ENCODE data around the gene KIAA0232.

Gene KIAA0232

DNA sequence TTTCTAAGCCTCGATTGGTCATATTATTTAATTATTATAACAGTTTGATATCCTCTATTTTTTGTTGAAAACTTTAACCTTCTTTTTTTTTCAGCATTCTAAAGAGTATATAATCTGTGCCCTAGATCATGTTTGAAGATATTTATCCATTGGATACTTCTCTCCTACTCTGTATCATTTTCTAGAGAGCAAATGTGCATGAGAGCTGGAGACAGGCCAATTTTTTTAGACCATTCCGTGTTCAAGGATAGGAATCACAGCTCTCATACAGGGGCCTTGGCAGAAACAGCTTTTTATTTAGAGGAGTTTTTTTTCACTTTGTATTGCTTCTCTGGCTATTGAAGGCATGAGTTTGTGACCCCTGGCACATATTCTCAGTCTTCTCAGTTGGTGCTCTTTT lies 69.4 kb downstream of the KIAA0232 start:
- no peak for DNase-seq

DNA sequence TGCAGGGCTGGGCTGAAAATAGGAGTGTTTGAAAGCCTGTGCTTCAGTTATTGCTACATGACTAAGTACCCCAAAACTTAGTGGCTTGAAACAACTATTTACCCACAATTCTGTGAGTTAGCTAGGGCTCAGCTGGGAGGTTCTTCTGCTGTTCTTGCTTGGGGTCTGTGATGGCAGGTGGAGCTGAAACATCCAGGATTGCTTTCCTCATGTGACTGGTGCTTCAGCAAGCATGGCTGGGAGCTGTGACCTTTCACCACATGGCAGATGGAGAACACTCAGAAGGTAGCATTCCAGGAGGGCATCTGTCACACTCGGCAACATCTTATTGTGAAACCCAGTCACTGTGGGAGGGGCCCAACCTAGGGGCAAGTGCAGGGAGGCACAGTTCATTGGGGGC lies 70.1 kb downstream of the KIAA0232 start:
- no peak for DNase-seq

DNA sequence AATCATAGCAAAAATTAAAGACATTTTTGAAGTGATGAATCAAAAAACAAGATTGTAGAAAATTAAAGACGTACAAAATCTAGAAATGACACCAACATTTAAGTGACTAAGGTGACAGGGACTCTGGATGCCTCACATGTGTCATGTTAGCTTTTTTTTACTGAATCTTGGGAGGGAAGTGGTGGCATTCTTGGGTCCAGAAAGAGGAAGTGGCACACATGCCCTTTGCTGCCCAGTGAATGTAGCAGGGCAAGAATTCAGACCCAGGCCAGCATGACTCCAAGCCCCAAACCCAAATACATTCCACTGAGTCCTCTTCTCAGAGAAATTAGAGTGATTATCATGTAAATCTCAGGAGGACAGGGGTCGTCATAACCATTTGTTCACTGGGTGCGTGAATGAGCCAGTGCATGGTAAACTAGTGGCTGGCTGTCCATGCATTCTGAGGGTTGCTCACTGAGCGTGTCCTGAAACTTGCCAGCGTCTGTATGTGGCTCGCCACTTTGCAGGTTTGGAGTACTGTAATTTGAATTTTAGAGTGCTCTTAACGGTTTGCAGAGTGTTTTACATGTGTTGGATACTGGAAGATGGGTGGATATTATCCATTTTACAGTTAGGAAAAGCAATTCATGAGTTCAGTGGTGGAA lies 71.7 kb downstream of the KIAA0232 start:
- DNase-seq: no peak

DNA sequence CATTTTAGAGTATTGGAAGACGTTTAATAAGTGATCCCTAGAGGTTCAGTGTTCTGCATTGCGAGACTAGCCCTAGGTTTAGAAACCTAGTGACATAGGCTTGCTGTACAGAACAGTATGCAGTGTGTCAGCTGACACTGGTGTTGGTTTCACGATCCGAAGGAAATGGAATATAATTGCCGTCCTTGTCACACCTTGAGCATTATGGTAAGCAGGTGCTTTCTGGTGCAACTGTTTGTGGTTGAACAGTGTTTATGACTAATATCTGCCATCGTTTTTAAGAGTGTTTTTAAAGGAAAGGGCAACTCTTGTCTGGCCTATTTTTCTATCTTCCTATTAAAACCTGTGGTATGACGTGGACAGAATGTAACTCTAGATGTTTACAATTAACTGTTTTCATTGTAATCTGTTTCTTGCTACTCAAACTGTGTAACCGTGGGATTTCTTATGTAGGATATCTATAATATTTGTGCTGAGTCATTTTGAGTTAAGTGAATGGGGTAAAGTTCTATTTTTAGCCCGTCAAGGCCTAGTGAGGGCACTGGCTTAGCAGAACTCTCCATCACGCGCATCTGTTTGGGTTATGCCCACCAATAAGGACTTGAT lies 73.3 kb downstream of the KIAA0232 start:
- peak; percentile 81 for DNase-seq

DNA sequence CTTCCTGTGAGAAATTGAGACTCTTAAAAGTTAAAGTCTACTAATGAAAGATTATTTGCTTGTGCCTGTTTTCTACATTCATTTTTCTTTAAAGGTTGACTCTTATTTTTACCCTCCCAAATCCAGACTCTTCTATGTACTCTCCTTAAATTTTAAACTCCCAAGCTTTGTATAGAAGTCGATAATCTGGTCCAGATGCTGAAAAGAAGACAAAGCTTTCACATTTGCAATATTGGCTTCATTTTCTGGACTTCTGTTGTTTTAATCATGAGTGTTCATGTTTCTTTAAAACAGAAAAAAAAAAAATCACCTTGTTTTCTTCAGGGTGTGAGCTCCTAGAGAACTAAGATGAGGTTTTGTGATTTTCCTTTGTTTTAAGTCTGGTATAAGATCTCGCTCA lies 73.9 kb downstream of the KIAA0232 start:
- no peak for DNase-seq

GRCh38 chr4:6857009-6857882 lies 74.7 kb downstream of the KIAA0232 start:
- no peak for DNase-seq

DNA sequence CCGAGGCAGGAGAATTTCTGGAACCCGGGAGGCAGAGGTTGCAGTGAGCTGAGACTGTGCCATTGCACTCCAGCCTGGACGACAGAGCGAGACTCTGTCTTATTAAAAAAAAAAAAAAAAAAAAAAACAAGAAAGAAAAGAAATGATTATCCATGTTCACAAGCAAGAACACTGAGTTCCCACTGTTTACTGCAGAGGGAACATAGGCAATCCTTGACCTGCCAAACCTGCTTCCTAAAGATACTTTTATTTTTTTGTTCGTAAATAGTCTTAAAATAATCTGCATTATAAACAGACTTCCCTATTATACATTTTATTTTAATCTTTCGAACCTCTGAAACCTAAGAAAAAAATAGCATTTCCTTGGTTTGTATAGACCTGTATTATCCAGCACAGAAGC lies 76.5 kb downstream of the KIAA0232 start:
- DNase-seq: no peak

DNA sequence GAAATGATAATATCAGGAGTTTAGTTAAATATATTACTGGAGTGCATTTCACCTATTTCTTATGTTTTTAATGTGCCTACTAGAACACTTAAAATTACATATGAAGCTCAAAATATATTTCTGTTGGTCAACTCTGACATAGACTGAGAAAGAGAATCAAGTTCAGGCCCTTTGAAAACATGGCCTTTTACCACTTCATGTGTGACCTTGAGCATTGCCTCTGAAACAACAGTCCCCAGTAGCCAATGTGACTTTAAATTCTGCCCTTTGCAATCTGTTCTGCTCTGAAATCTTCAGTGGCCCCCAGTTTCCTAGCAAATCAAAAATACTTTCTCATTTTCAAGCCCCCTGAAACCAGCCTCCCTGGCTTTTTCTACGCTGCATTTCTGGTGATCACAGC lies 77.0 kb downstream of the KIAA0232 start:
- no peak for DNase-seq

GRCh38 chr4:6868386-6868785 lies 85.9 kb downstream of the KIAA0232 start:
- DNase-seq: no peak

DNA sequence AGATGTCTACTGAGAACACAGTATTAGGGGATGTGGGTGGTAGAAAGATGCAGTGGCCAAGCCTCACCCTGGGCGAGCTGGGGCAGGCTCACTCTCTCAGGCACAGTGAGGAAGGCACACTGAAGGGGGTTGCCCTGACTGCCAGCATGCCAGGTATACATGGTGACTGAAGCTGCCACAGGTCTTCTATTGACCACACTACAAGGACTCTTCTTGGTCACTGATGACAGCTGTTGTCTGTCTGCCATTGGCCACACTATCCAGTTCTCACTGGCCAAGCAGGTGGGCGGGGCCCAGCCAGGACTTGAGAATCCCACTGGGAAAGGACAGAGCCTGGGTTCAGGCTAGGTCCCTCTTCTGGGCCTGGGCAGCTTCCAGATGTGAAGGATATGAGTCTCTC lies 87.4 kb downstream of the KIAA0232 start:
- DNase-seq: no peak

DNA sequence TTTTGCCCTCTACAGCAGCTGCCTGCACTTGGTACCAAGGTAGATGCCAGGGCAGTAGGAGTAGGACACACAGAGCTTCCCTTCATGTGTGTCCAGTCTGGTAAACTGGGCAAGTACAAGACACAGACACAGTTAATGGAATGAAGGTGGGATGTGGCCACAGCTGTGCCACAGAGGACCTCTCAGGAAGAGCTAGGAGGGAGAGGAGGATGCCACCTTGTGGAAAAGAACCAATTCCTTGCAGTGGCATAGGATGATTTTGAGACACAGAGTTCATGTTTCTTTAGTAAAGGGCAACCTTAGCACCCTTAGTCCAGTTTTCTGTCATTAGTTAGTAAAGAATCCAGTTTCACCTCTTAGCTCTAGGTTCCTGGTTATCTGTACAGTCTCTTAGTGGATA lies 90.8 kb downstream of the KIAA0232 start:
- no peak for DNase-seq

- DNase-seq: peak; percentile 77
Observed at GRCh38 chr4:6873792-6874461, 91.4 kb downstream of the KIAA0232 start.

DNA sequence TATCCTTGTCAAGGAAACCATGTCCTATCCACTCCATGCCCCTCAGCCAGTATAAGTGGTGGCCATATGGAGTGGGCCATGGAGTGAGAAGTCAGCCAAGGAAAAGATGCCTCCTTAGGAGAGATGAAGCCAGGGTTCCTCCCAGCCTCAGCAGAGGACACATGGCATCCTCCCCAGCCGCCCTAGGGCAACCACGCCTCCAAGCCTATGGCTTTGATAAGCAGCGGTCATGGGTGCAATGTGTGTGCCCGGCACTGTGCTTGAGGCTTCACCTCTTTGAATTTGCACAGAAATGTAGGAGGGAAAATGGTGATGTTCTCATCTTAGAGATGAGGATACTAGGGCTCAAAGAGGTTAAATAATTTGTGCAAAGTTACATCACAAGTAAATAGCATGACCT lies 92.5 kb downstream of the KIAA0232 start:
- no peak for DNase-seq

DNA sequence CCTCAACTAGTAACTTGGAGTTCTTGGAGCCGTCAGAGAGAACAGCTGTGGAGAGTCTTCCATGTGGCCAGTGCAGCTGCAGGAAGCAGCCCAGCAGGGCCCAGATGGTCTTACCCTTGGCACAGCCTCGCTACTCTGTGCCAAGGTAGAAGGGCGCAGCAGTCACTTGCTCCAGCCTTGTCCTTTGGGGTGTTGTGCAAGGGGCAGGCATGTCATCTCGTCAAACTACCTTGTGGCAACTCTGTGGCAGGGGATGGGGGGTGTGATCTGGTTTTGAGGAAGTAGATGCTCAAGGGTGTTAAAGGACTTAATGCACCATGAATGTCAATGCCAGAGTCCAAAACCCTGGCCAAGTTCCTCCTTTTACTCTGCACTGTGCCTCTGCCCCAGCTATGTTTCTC lies 92.9 kb downstream of the KIAA0232 start:
- DNase-seq: peak; percentile 27

DNA sequence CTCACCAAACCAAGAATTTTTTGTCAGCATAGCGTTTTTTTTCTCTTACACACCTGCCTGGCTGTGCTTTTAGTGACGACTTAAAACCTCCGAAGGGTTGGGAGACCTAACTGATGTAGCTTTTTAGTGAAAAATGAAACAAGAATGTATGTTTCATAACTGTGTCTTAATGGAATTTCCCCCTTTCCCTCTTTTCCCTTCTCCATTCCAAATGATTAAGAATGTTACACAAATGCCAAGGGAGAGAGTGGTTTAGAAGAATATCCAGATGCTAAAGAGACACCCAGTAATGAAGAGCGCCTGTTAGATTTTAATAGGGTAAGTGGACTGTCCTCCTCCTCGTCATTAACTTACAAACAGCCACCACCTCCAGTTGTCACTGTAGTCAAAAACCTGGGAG lies 93.9 kb downstream of the KIAA0232 start:
- no peak for DNase-seq

DNA sequence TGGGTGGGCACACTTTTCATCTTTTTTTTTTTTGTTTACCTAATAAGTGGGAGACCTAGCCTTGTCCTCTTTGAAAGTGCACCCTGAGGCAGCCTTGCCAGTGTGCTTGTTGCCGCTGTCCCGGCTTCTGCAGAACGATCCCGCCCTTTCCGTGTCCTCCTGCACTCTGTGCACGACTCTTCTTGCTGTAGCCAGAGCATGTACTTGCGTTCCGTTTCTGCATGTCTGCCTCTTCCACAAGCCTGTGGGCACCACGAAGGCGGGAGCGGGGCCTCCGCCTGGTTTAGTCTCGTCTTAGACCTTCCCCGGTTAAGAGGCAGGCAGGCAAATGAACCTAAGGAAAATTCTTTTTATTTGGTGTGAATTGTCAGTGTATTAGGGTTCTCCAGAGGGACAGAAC lies 94.5 kb downstream of the KIAA0232 start:
- DNase-seq: no peak

GRCh38 chr4:6878451-6879059 lies 96.0 kb downstream of the KIAA0232 start:
- no peak for DNase-seq

DNA sequence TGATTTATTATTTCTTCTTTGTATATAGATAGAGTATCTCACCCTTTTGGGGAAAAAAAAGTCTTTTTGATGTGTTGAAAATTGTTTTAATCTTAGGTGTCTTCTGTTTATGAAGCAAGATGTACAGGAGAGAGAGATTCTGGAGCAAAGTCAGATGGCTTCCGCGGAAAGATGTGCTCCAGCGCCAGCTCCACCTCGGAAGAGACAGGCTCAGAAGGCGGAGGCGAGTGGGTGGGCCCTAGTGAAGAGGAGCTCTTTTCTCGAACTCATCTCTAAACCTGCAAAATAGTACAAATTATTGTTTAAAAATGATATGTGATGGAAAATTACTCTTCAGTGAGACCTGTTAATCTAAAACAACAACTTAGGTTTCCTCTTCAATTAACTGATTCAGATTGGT lies 98.2 kb downstream of the KIAA0232 start:
- DNase-seq: no peak

DNA sequence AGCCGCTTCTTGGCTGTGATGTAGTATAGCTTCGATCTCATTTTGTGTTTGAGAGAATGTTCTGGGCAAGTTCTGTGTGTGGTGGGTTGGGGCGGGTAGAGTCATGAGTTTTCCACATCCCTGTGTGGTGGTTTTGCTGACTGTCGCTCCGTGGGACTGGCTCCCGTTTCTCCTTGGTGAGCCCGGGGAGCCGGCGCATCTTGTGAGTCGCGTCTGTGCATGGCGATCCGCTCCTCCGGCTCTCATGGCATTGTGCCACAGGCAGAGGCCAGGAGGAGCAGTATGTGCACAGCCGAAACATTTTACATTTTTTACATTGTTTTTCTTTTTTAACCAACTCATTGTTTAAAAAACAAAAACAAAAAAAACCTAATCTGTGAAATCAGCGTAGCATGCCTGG lies 99.4 kb downstream of the KIAA0232 start:
- DNase-seq: no peak

GRCh38 chr4:6884341-6884870 lies 101.9 kb downstream of the KIAA0232 start:
- no peak for DNase-seq

DNA sequence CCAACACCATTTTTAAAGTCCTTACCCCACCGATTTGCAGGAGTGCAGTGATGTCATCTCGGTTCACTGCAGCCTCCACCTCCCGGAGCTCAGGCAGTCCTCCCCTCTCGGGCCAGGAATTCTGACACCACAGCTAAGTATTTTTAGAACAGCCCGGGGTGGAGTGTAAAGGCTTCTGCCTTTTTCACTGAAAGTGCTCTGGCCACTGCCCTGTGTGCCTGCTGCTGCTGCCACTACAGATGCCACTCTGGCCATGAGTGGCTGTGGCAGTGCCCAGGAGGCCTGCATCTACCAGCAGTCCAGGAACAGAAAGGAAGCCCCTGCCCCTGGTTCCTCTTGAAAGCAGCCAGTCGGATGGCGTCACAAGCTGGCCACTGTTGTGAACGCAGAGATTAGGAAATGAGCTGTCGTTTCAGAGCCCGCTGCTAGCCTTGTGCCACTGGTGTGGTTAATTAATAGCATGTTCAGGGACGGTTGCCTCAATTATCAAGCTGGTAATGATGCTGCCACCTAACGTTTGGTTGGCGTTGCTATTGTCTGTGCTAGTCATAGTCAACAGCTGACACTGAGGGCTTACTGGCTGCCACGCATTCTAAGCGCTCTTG lies 103.5 kb downstream of the KIAA0232 start:
- peak; percentile 23 for DNase-seq

DNA sequence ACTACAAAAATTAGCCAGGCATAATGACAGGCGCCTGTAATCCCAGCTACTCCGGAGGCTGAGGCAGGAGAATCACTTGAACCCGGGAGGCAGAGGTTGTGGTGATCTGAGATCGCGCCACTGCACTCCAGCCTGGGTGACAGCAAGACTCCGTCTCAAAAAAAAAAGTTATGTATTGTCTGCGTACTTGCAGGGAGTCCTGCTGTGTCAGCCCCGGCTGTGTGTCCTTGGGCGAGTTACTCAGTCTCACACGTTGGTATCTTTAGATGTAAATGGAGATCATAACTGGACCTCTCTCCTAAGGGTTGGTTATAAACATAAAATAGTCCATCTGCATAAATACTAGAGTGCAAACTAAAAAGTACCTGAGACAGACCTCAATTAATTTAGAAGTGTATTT lies 104.4 kb downstream of the KIAA0232 start:
- DNase-seq: no peak

All from CD4-positive, alpha-beta T cell treated with Interleukin-4 for 4 hours (primary cell).